Naive thymus-derived CD4-positive, alpha-beta T cell (primary cell): ENCODE measurements around the gene DENND1A. TPM values are rescaled to one million over a fixed set of nuclear protein-coding genes. Genes with fewer than 3 reads are reported as not detected.

Experiments used
- ATAC-seq: fragments of 150-1000 bp; cut with Tn5 transposase; 2 replicates; pipeline ENCODE4 v1.10.0; 2021; ENCODE audit warnings: mild to moderate bottlenecking, moderate library complexity
- CTCF ChIA-PET: fragments of 350-600 bp; sonication (Branson Sonifier 250); formaldehyde crosslinking; loops from one replicate; lab custom pipeline; 2021; ENCODE audit warnings: antibody characterized with exemption; lab: Charles Lee
- POLR2A ChIA-PET: fragments of 350-600 bp; sonication (Branson Sonifier 250); formaldehyde crosslinking; loops from one replicate; lab custom pipeline; 2021; ENCODE audit warnings: antibody characterized with exemption, inconsistent platforms; lab: Charles Lee
- DNase-seq, 9 donors: peaks; one replicate each; pipeline versions ENCODE4 v3.0.0 to v3.0.0-alpha.2; 2020 to 2022; ENCODE audit warnings: mixed read lengths in 1 of 9
- H3K27ac ChIP-seq: one replicate; pipeline ENCODE4 v1.7.0; 2013; ENCODE audit warnings: mild to moderate bottlenecking, low read depth, low read length, moderate library complexity
- H3K27me3 ChIP-seq, 2 donors: one replicate each; pipeline ENCODE4 v1.7.0; 2013; ENCODE audit warnings: low read length in 2 of 2, mild to moderate bottlenecking in 2 of 2, moderate library complexity in 2 of 2; ENCODE audit not compliant: control insufficient read depth in 2 of 2, insufficient read depth in 2 of 2
- H3K36me3 ChIP-seq, 3 experiments: 1 replicate in 2 of 3; 2 replicates in 1 of 3; pipeline ENCODE4 v1.7.0; 2013; ENCODE audit warnings: low read length in 3 of 3, mild to moderate bottlenecking in 3 of 3, moderate library complexity in 1 of 3; ENCODE audit not compliant: insufficient read depth in 3 of 3, control insufficient read depth in 2 of 3
- H3K4me1 ChIP-seq, 2 donors: one replicate each; pipeline ENCODE4 v1.7.0; 2013; ENCODE audit warnings: low read length in 2 of 2, mild to moderate bottlenecking in 2 of 2, moderate library complexity in 1 of 2; ENCODE audit not compliant: control insufficient read depth in 2 of 2, insufficient read depth in 2 of 2
- H3K4me3 ChIP-seq: 2 replicates; pipeline ENCODE4 v1.7.0; 2013; ENCODE audit warnings: mild to moderate bottlenecking, low read length
- H3K9me3 ChIP-seq, 3 experiments: 1 replicate in 2 of 3; 2 replicates in 1 of 3; pipeline ENCODE4 v1.7.0; 2013; ENCODE audit warnings: low read length in 3 of 3; ENCODE audit not compliant: control insufficient read depth in 2 of 3
- H3K27ac Mint-ChIP-seq, 9 donors: one replicate each; pipeline ENCODE4 v1.8.0; 2020 to 2022; ENCODE audit warnings: mixed read lengths in 9 of 9, mild to moderate bottlenecking in 8 of 9, moderate library complexity in 5 of 9, inconsistent platforms in 2 of 9
- H3K27me3 Mint-ChIP-seq, 5 donors: one replicate each; pipeline ENCODE4 v1.8.0; 2021 to 2022; ENCODE audit warnings: mixed read lengths in 5 of 5, mild to moderate bottlenecking in 1 of 5
- H3K36me3 Mint-ChIP-seq, 5 donors: one replicate each; pipeline ENCODE4 v1.8.0; 2020 to 2022; ENCODE audit warnings: mixed read lengths in 5 of 5, mild to moderate bottlenecking in 3 of 5, inconsistent platforms in 1 of 5
- H3K4me1 Mint-ChIP-seq, 7 donors: one replicate each; pipeline ENCODE4 v1.8.0; 2020 to 2022; ENCODE audit warnings: mixed read lengths in 7 of 7, mild to moderate bottlenecking in 3 of 7, inconsistent platforms in 1 of 7
- H3K4me3 Mint-ChIP-seq, 10 donors: one replicate each; pipeline ENCODE4 v1.8.0; 2020 to 2022; ENCODE audit warnings: mild to moderate bottlenecking in 10 of 10, mixed read lengths in 10 of 10, moderate library complexity in 6 of 10, inconsistent platforms in 2 of 10
- H3K9me3 Mint-ChIP-seq, 11 donors: one replicate each; pipeline ENCODE4 v1.8.0; 2020 to 2022; ENCODE audit warnings: mixed read lengths in 11 of 11, mild to moderate bottlenecking in 4 of 11, inconsistent platforms in 1 of 11, moderate library complexity in 1 of 11
- intact Hi-C, 2 donors: fragments of 100-400 bp; cut with micrococcal nuclease; formaldehyde crosslinking; loops; one replicate each; pipeline ENCODE4 v1.15.1; 2023
- polyA plus RNA-seq, 2 donors: library from polyadenylated mRNA; unstranded; fragments of 300-500 nt; fragmentation: Illumina TruSeq; gene quantifications; one replicate each; pipeline ENCODE4 v1.2.3, GENCODE V29; 2021
- total RNA-seq, 6 experiments: library from RNA in 5 of 6; stranded (reverse) in 5 of 6; gene quantifications; 1 replicate in 5 of 6; 2 replicates in 1 of 6; pipeline ENCODE4 v1.2.3 and lab custom pipeline; 2021 to 2026

DENND1A gene
- total and polyA plus RNA-seq, 7 experiments from 2014 or later: 4.6 to 41.1 (median 16.5) TPM

DNA sequence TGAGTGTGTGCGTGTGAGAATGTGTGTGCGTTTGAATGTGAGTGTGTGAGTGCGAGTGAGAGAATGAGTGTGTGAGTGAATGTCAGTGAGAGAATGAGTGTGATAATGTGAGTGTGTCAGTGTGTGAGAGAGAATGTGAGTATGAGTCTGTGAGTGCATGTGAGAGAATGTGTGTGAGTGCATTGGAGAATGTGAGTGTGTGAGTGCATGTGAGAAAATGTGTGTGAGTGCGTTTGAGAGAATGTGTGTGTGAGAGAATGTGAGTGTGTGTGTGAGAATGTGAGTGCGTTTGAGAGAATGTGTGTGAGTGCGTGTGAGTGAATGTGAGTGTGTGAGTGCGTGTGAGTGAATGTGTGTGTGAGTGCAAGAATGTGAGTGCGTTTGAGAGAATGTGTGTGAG lies 42.7 kb upstream of the DENND1A start:
- Mint-ChIP-seq H3K4me1 (no peaks in the 10 kb centered on the region), H3K27ac (no peak overlapping the region), H3K27me3 (peaks cover 0 to 25% (median 11%) of the 10 kb centered on the region in 5 donors), H3K36me3 (no peaks in the 10 kb centered on the region), H3K9me3 (peaks cover 0 to 1% (median 0%) of the 10 kb centered on the region in 11 donors), H3K4me3 (no peak overlapping the region)
- DNase-seq: no peak
- intact Hi-C loops: no loop called here
- Histone ChIP-seq H3K27ac (no peak overlapping the region), H3K36me3 (no peaks in the 10 kb centered on the region), H3K4me3 (no peak overlapping the region), H3K9me3 (no peaks in the 10 kb centered on the region), H3K27me3 (no peaks in the 10 kb centered on the region), H3K4me1 (no peaks in the 10 kb centered on the region)
- POLR2A ChIA-PET: no interaction called here
- CTCF ChIA-PET: no interaction called here
- no peak for ATAC-seq

DNA sequence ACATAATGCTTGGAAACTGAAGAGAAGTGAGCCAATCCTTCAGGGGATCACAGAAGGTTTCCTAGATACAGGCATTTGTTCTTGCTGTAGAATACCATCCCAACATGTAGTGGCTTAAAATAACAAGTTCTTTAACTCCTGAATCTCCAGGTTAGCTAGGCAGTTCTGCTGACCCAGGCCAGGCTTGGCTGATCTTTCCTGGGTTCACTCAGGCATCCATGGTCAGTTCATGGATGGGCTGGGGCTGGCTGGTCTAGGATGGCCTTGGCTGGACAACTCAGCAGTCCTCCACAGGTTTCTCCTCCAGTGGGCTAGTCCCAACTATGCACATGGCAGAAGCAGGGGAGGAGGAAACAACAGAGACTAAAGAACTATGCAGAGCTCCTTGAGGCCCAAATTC lies 37.4 kb upstream of the DENND1A start:
- ChIA-PET CTCF (no interaction called here), POLR2A (no interaction called here)
- Histone ChIP-seq H3K36me3 (no peaks in the 10 kb centered on the region), H3K27me3 (no peaks in the 10 kb centered on the region), H3K4me1 (no peaks in the 10 kb centered on the region), H3K4me3 (no peak overlapping the region), H3K27ac (no peak overlapping the region), H3K9me3 (no peaks in the 10 kb centered on the region)
- no peak for ATAC-seq
- peaks cover 0 to 12% (median 3%) of the 10 kb centered on the region in 7 donors for H3K4me1 Mint-ChIP-seq
- no peaks in the 10 kb centered on the region for H3K9me3 Mint-ChIP-seq
- H3K4me3 Mint-ChIP-seq: no peak overlapping the region
- no peak for DNase-seq
- no peak overlapping the region for H3K27ac Mint-ChIP-seq
- intact Hi-C loops: no loop called here
- no peaks in the 10 kb centered on the region for H3K36me3 Mint-ChIP-seq
- peaks cover 19 to 52% (median 32%) of the 10 kb centered on the region in 5 donors for H3K27me3 Mint-ChIP-seq

- no peak overlapping the region for H3K27ac Mint-ChIP-seq
- intact Hi-C loops: no loop called here
- ChIA-PET POLR2A (no interaction called here), CTCF (no interaction called here)
- peaks cover 0 to 12% (median 3%) of the 10 kb centered on the region in 7 donors for H3K4me1 Mint-ChIP-seq
- H3K36me3 ChIP-seq: no peaks in the 10 kb centered on the region
- H3K36me3 Mint-ChIP-seq: no peaks in the 10 kb centered on the region
- H3K27me3 Mint-ChIP-seq: peaks cover 23 to 55% (median 33%) of the 10 kb centered on the region in 5 donors
- H3K4me3 Mint-ChIP-seq: no peak overlapping the region
- H3K27ac ChIP-seq: no peak overlapping the region
- no peaks in the 10 kb centered on the region for H3K27me3 ChIP-seq
- H3K9me3 Mint-ChIP-seq: no peaks in the 10 kb centered on the region
- H3K4me1 ChIP-seq: no peaks in the 10 kb centered on the region
- DNase-seq (no peak), ATAC-seq (no peak)
- H3K9me3 ChIP-seq: no peaks in the 10 kb centered on the region
- no peak overlapping the region for H3K4me3 ChIP-seq
Observed at GRCh38 chr9:123965801-123966686, 36.1 kb upstream of the DENND1A start.

- no peaks in the 10 kb centered on the region for H3K9me3 ChIP-seq
- no peaks in the 10 kb centered on the region for H3K36me3 ChIP-seq
- Mint-ChIP-seq H3K27me3 (peaks cover 36 to 64% (median 40%) of the 10 kb centered on the region in 5 donors), H3K36me3 (no peaks in the 10 kb centered on the region), H3K27ac (no peak overlapping the region), H3K4me3 (peak overlapping the region in 1 of 10 donors; percentile 8), H3K9me3 (peaks cover 0 to 3% (median 0%) of the 10 kb centered on the region in 11 donors), H3K4me1 (peaks cover 0 to 12% (median 3%) of the 10 kb centered on the region in 7 donors)
- ChIA-PET POLR2A (no interaction called here), CTCF (no interaction called here)
- no peaks in the 10 kb centered on the region for H3K4me1 ChIP-seq
- ATAC-seq (no peak), DNase-seq (no peak)
- H3K27ac ChIP-seq: no peak overlapping the region
- intact Hi-C loops: no loop called here
- no peak overlapping the region for H3K4me3 ChIP-seq
- no peaks in the 10 kb centered on the region for H3K27me3 ChIP-seq
Observed at GRCh38 chr9:123964761-123965160, 34.8 kb upstream of the DENND1A start.

GRCh38 chr9:123960965-123961364 lies 31.0 kb upstream of the DENND1A start:
- H3K9me3 Mint-ChIP-seq: peaks cover 0 to 3% (median 0%) of the 10 kb centered on the region in 11 donors
- no peak overlapping the region for H3K27ac ChIP-seq
- no peak for DNase-seq
- H3K36me3 ChIP-seq: no peaks in the 10 kb centered on the region
- H3K4me3 ChIP-seq: no peak overlapping the region
- H3K36me3 Mint-ChIP-seq: no peaks in the 10 kb centered on the region
- ATAC-seq: no peak
- no peak overlapping the region for H3K27ac Mint-ChIP-seq
- peaks cover 30 to 52% (median 39%) of the 10 kb centered on the region in 5 donors for H3K27me3 Mint-ChIP-seq
- H3K4me1 Mint-ChIP-seq: peaks cover 0 to 12% (median 3%) of the 10 kb centered on the region in 7 donors
- POLR2A ChIA-PET: interaction anchor here (1.3 kb wide), 1 partner anchor 12 kb away, joined by 3 read pairs; no protein-coding TSS in a partner anchor
- CTCF ChIA-PET: no interaction called here
- H3K4me3 Mint-ChIP-seq: no peak overlapping the region
- H3K4me1 ChIP-seq: no peaks in the 10 kb centered on the region
- H3K9me3 ChIP-seq: no peaks in the 10 kb centered on the region
- H3K27me3 ChIP-seq: no peaks in the 10 kb centered on the region
- intact Hi-C loops: no loop called here

DNA sequence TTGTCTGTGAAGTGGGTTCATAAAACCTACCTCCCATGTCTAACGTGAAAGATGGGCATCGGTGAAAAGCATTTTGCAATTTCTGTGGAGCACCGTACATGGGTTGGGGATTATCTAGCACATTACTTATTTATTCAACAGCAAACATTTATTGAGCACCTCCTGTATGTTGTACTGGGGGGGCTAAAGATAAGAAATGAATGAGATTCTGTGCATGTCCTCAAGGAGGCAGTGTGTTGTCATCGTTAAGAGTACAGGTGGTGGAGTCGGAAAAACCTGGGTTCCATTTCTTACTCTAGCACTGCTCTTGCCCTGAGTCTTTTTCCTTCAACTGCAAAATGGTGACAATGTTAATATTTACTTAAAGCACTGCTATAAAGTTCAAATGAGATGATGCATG lies 30.4 kb upstream of the DENND1A start:
- Mint-ChIP-seq H3K4me3 (no peak overlapping the region), H3K4me1 (peaks cover 0 to 8% (median 3%) of the 10 kb centered on the region in 7 donors), H3K27me3 (peaks cover 24 to 46% (median 33%) of the 10 kb centered on the region in 5 donors), H3K36me3 (no peaks in the 10 kb centered on the region), H3K9me3 (peaks cover 0 to 3% (median 0%) of the 10 kb centered on the region in 11 donors), H3K27ac (no peak overlapping the region)
- intact Hi-C loops: no loop called here
- CTCF ChIA-PET: no interaction called here
- H3K9me3 ChIP-seq: no peaks in the 10 kb centered on the region
- H3K27me3 ChIP-seq: no peaks in the 10 kb centered on the region
- no peak for DNase-seq
- POLR2A ChIA-PET: no interaction called here
- no peak overlapping the region for H3K27ac ChIP-seq
- ATAC-seq: no peak
- no peaks in the 10 kb centered on the region for H3K4me1 ChIP-seq
- H3K4me3 ChIP-seq: no peak overlapping the region
- no peaks in the 10 kb centered on the region for H3K36me3 ChIP-seq
